Activated T-helper 2 cell treated with anti-CD3 and anti-CD28 coated beads, Interferon-gamma antibody, Interleukin-2, Interleukin-4, amounts not matched to agents 10 μg/mL and 5 μg/mL and 100 μg/mL, durations not matched to agents 14 hours and 24 hours and 36 hours (primary cell): ENCODE data around the gene SLAMF7. TPM values are rescaled to one million over a fixed set of nuclear protein-coding genes. Genes with fewer than 3 reads are reported as not detected.
"Not testable (repeated sequence)": the region's sequence is repeated elsewhere in the genome, so short reads cannot be mapped to it uniquely, and the experiment has no call there.

Source experiments
- DNase-seq: peaks from one replicate; pipeline ENCODE4 v3.0.0; 2021; ENCODE audit warnings: low spot score
- H3K27ac Mint-ChIP-seq: one replicate; pipeline ENCODE4 v1.8.0; 2021; ENCODE audit warnings: mixed read lengths
- H3K27me3 Mint-ChIP-seq: one replicate; pipeline ENCODE4 v1.8.0; 2021; ENCODE audit warnings: low read depth, mixed read lengths
- H3K36me3 Mint-ChIP-seq: one replicate; pipeline ENCODE4 v1.8.0; 2021; ENCODE audit warnings: low read depth, mixed read lengths
- H3K4me1 Mint-ChIP-seq: one replicate; pipeline ENCODE4 v1.8.0; 2021; ENCODE audit warnings: low read depth, mixed read lengths
- H3K4me3 Mint-ChIP-seq: one replicate; pipeline ENCODE4 v1.8.0; 2021; ENCODE audit warnings: low read depth, mild to moderate bottlenecking, moderate library complexity, mixed read lengths
- H3K9me3 Mint-ChIP-seq: one replicate; pipeline ENCODE4 v1.8.0; 2021; ENCODE audit warnings: mixed read lengths
- intact Hi-C: fragments of 100-400 bp; cut with micrococcal nuclease; formaldehyde crosslinking; loops from one replicate; pipeline ENCODE4 v1.15.1; 2023
- total RNA-seq: library from RNA; stranded (reverse); gene quantifications from 2 replicates; pipeline ENCODE4 v1.2.3, GENCODE V29; 2022

SLAMF7 gene
- total RNA-seq, 1 donor from 2014 or later: 5.5 TPM

DNA sequence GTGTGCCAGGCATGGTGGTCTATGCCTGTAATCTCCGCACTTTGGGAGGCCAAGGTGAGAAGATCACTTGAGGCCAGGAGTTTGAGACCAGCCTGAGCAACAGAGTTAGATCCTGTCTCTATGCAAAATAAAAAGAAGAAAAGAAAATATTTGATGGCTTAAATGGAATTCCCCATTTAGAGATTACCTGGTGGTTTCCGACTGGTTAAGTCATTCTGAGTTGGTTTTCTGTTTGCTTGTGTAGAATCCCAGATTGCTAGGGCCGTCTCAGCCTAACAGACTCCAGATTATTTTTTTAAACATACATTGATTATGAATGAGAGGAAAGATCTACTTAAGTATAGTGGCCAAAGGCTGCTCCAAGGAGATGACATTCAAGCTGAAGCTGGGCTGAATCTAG, 34.0 kb downstream of the SLAMF7 start:
- H3K4me1 Mint-ChIP-seq: peaks cover 40% of the 10 kb centered on the region

GRCh38 chr1:160774886-160775719, 36.1 kb downstream of the SLAMF7 start:
- Mint-ChIP-seq H3K27me3 (no peaks in the 10 kb centered on the region), H3K36me3 (no peaks in the 10 kb centered on the region), H3K27ac (peak overlapping the region; percentile 43), H3K4me1 (peaks cover 38% of the 10 kb centered on the region), H3K4me3 (no peak overlapping the region), H3K9me3 (no peaks in the 10 kb centered on the region)
- intact Hi-C loops: loop anchor here (5.0 kb wide), 2 partner anchors 107 to 177 kb away; partner anchors contain the start of gene ITLN2
- no peak for DNase-seq

More for the DNA sequence above, 34.0 kb downstream of the SLAMF7 start:
- Mint-ChIP-seq H3K27me3 (no peaks in the 10 kb centered on the region), H3K36me3 (no peaks in the 10 kb centered on the region), H3K9me3 (no peaks in the 10 kb centered on the region), H3K27ac (no peak overlapping the region), H3K4me3 (no peak overlapping the region)
- intact Hi-C loops: no loop called here
- no peak for DNase-seq

GRCh38 chr1:160776178-160776577, 37.1 kb downstream of the SLAMF7 start:
- Mint-ChIP-seq H3K4me1 (peaks cover 40% of the 10 kb centered on the region), H3K9me3 (no peaks in the 10 kb centered on the region), H3K27me3 (no peaks in the 10 kb centered on the region), H3K4me3 (no peak overlapping the region), H3K36me3 (no peaks in the 10 kb centered on the region), H3K27ac (no peak overlapping the region)
- no peak for DNase-seq
- intact Hi-C loops: loop anchor here (5.0 kb wide), 2 partner anchors 106 to 176 kb away; partner anchors contain the start of gene ITLN2

DNA sequence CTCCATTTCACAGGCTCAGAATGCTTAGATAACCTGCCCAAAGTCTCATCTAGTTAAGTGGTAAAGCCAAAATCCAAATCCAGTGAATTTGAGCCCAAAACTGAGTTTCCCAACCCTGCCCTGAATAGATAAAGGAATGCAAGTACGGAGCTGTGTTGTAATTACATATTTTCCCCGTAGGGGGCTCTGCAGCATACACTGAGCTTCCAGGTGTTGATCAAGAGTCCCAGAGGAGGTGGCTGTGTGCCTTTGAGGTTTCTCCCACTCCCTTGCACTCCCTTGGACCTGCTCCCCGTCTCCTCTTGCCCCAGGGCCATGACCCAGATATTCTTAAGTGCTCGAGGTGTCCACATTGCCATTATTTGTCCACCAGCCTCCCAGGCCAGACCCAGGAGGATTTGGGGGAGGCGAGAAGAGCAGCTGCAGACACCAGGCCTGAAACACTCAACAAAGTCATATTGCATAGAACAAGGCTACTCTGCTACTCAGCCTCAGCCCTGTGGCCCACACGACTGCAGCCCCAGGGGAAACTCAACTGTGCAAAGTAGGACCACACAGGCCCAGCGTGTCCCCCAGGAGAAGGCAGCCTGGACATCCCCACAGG, 38.5 kb downstream of the SLAMF7 start:
- peak; percentile 38 for DNase-seq
- Mint-ChIP-seq H3K4me3 (no peak overlapping the region), H3K27ac (no peak overlapping the region), H3K9me3 (no peaks in the 10 kb centered on the region), H3K36me3 (no peaks in the 10 kb centered on the region), H3K27me3 (no peaks in the 10 kb centered on the region), H3K4me1 (peaks cover 48% of the 10 kb centered on the region)
- intact Hi-C loops: loop anchor here (1.0 to 5.0 kb wide), 3 partner anchors 53 to 175 kb away; partner anchors contain the start of gene ITLN2

- DNase-seq: no peak
- H3K9me3 Mint-ChIP-seq: no peaks in the 10 kb centered on the region
- H3K27me3 Mint-ChIP-seq: no peaks in the 10 kb centered on the region
- intact Hi-C loops: loop anchor here (5.0 kb wide), 2 partner anchors 103 to 173 kb away; partner anchors contain the start of gene ITLN2
- no peak overlapping the region for H3K27ac Mint-ChIP-seq
- no peak overlapping the region for H3K4me3 Mint-ChIP-seq
- H3K36me3 Mint-ChIP-seq: no peaks in the 10 kb centered on the region
- peaks cover 41% of the 10 kb centered on the region for H3K4me1 Mint-ChIP-seq
Observed at GRCh38 chr1:160778976-160779375, 39.9 kb downstream of the SLAMF7 start.

- no peaks in the 10 kb centered on the region for H3K36me3 Mint-ChIP-seq
- peaks cover 35% of the 10 kb centered on the region for H3K4me1 Mint-ChIP-seq
- H3K9me3 Mint-ChIP-seq: no peaks in the 10 kb centered on the region
- intact Hi-C loops: loop anchor here (5.0 kb wide), 2 partner anchors 102 to 172 kb away; partner anchors contain the start of gene ITLN2
- H3K27ac Mint-ChIP-seq: no peak overlapping the region
- no peak for DNase-seq
- no peak overlapping the region for H3K4me3 Mint-ChIP-seq
- H3K27me3 Mint-ChIP-seq: peaks cover under 1% of the 10 kb centered on the region
Observed at GRCh38 chr1:160779626-160780397, 40.8 kb downstream of the SLAMF7 start.

DNA sequence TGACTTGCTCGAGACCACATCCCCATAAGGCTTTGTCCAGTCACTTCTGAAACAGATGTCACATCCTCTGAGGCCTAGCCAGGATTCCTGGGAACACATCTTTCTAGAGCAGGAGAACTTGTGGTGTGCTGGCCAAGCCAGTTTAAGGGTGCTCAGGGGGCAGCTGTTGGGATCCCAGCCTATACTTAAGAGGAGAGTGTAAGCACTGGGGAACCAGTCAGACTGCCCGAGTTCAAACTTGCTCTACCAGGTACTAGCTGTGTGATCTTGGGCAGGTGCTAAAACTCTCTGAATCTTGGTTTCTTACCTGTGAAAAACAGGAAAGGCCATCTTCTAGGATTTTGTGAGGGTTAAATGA, 41.3 kb downstream of the SLAMF7 start:
- peaks cover 4% of the 10 kb centered on the region for H3K27me3 Mint-ChIP-seq
- H3K4me1 Mint-ChIP-seq: peaks cover 29% of the 10 kb centered on the region
- H3K36me3 Mint-ChIP-seq: no peaks in the 10 kb centered on the region
- intact Hi-C loops: no loop called here
- H3K9me3 Mint-ChIP-seq: no peaks in the 10 kb centered on the region
- no peak overlapping the region for H3K27ac Mint-ChIP-seq
- H3K4me3 Mint-ChIP-seq: no peak overlapping the region
- DNase-seq: no peak

DNA sequence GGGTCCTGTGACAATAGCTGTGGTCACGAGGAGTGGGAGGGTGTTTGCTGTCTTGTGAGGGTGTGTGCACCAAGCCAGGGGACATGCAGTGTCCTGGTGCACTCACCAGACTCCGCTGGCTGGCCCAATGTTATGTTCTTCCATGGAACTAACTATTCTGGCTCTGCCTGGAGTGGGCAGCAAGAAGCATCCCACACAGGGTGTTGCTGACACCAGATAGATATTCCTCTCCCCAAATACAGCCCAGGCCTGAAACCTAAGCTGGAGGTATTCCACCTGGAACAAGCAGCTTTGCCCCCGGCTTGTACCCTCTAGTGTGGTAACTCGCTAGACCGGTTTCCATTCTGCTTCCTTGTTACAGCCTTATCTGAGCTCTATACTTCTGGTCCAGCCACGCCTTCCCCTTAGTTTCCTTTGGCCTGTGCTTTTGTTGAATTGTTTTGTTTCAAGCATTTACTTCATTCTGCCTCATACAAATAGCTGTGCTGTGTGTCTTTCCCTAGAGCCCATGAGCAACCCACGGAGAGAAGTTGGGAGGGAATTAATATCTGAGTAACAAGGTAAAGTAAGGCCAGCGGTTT, 42.2 kb downstream of the SLAMF7 start:
- no peak overlapping the region for H3K4me3 Mint-ChIP-seq
- peaks cover 6% of the 10 kb centered on the region for H3K27me3 Mint-ChIP-seq
- intact Hi-C loops: no loop called here
- H3K9me3 Mint-ChIP-seq: no peaks in the 10 kb centered on the region
- peak overlapping the region; percentile 18 for H3K27ac Mint-ChIP-seq
- DNase-seq: no peak
- H3K36me3 Mint-ChIP-seq: no peaks in the 10 kb centered on the region
- peaks cover 23% of the 10 kb centered on the region for H3K4me1 Mint-ChIP-seq

- Mint-ChIP-seq H3K4me1 (peaks cover 23% of the 10 kb centered on the region), H3K27ac (peak overlapping the region; percentile 43), H3K9me3 (no peaks in the 10 kb centered on the region), H3K36me3 (no peaks in the 10 kb centered on the region), H3K4me3 (no peak overlapping the region), H3K27me3 (peaks cover 7% of the 10 kb centered on the region)
- DNase-seq: peak; percentile 26
- intact Hi-C loops: loop anchor here (1.0 kb wide), 1 partner anchor 14 kb away; the partner anchor contains the start of gene LY9
Observed at GRCh38 chr1:160781914-160782689, 43.1 kb downstream of the SLAMF7 start.

- not testable (repeated sequence) for H3K4me3 Mint-ChIP-seq, H3K36me3 Mint-ChIP-seq, H3K27me3 Mint-ChIP-seq, H3K27ac Mint-ChIP-seq, H3K9me3 Mint-ChIP-seq, DNase-seq
- peaks cover 18% of the 10 kb centered on the region for H3K4me1 Mint-ChIP-seq
- intact Hi-C loops: loop anchor here (1.0 kb wide), 1 partner anchor 13 kb away; the partner anchor contains the start of gene LY9
Observed at GRCh38 chr1:160782988-160783765, 44.1 kb downstream of the SLAMF7 start.

GRCh38 chr1:160789051-160789701, 50.1 kb downstream of the SLAMF7 start:
- H3K27ac Mint-ChIP-seq: no peak overlapping the region

More at GRCh38 chr1:160789051-160789701, 50.1 kb downstream of the SLAMF7 start:
- no peaks in the 10 kb centered on the region for H3K36me3 Mint-ChIP-seq
- H3K9me3 Mint-ChIP-seq: no peaks in the 10 kb centered on the region
- no peak for DNase-seq
- H3K4me3 Mint-ChIP-seq: no peak overlapping the region
- intact Hi-C loops: no loop called here
- peaks cover 7% of the 10 kb centered on the region for H3K27me3 Mint-ChIP-seq
- peaks cover 1% of the 10 kb centered on the region for H3K4me1 Mint-ChIP-seq
